ENCODE measurements around the gene DLGAP1. TPM values are rescaled to one million over a fixed set of nuclear protein-coding genes. Genes with fewer than 3 reads are reported as not detected.

DLGAP1 gene
- total and polyA plus RNA-seq, 10 of the 15 experiments (the other 5 are each of a cell fraction or from before 2014, with no cell fraction given) = 0.23 to 27.6 (median 1.9) TPM

DNA sequence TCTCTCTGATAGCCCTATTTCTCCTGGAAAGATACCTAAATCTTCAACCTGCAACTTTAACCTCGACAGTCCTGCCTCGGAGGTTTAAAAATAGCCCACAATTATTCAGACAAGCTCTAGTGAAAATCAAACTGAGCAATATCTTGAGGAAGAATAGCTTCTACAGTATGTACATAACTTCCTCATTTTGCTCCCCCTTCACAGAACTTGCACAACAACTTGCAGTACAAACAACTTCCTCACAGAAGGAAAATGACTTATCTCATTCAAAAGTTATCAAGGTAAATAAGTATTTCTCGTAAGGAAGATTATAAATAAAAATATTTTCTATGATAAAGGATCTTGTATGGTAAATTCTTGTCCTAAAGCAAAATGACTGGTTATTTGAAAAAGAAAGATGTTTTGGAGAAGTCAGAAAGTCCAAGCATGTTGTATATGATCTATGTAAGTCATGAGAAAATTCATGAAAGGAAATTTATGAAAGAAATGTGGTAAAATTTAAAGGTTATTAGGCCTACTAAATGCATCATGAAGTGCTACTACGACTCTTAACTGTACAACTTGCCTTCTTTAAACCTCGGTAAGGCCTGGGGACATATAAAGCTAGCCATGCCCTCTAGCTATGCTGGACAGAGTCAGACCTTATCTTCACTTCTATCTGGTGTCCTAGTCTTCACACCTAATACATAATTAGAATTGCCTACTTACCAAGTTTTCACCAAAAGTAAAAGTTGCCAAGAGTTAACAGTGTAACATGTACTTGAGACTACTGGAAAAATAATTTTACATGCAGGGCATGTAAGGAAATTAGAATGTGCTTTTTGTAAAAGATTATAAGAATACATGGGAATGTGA, 394.5 kb downstream of the DLGAP1 start:
- Histone ChIP-seq H3K27ac (ENCODE audit: control insufficient read depth, insufficient read depth) (no peak overlapping the region), H2AFZ (ENCODE audit: control insufficient read depth, low read depth, low read length) (no peak overlapping the region), H3K4me1 (ENCODE audit: control insufficient read depth, insufficient read depth, low read length) (no peaks in the 10 kb centered on the region), H3K36me3 (ENCODE audit: control insufficient read depth in 2 of 2, insufficient read depth in 2 of 2, low read length in 1 of 2) (no peaks in the 10 kb centered on the region; a peak in 1 of 4 replicates), H3K27me3 (replicated peaks in 1 of 2; ENCODE audit: control insufficient read depth in 2 of 2, insufficient read depth in 2 of 2, low read length in 1 of 2) (no peaks in the 10 kb centered on the region), H4K20me1 (ENCODE audit: control insufficient read depth, insufficient read depth) (no peaks in the 10 kb centered on the region), H3K4me3 (no peak overlapping the region), H3K79me2 (ENCODE audit: control insufficient read depth, insufficient read depth, low read length) (no peaks in the 10 kb centered on the region), H3K9me3 (replicated peaks; ENCODE audit: control insufficient read depth, insufficient read depth, low read length) (peaks cover 1% of the 10 kb centered on the region; the same call in 2 of the 3 replicates), H3K4me2 (ENCODE audit: control insufficient read depth, insufficient read depth) (no peak overlapping the region), H3K9ac (ENCODE audit: control insufficient read depth, insufficient read depth, low read length) (no peak overlapping the region)
- 5% methylated on average over 5 of the region's 5 CpGs for WGBS (ENCODE audit: insufficient coverage, insufficient replicate concordance, low lambda C conversion rate, missing lambda C conversion rate)
- in situ Hi-C loops (cut with MboI) (no loop called here), intact Hi-C loops (cut with micrococcal nuclease; ENCODE audit: unreplicated experiment) (loop anchor here (10.0 kb wide), 1 partner anchor 46 kb away; no protein-coding TSS in a partner anchor)
- TF ChIP-seq SKIL (IDR thresholded peaks at IDR 0.05; ENCODE audit: low read depth, poor library complexity, severe bottlenecking) (no peak), POU2F2 (IDR thresholded peaks at IDR 0.05; ENCODE audit: borderline replicate concordance, low read depth, low read length) (no peak), STAT3 (IDR thresholded peaks at IDR 0.05; ENCODE audit: low read depth, low read length) (no peak), ZNF217 (IDR thresholded peaks at IDR 0.05) (no peak), PBX3 (IDR thresholded peaks at IDR 0.05; ENCODE audit: insufficient replicate concordance, low read depth, low read length) (no peak), SUZ12 (IDR thresholded peaks at IDR 0.05; ENCODE audit: unreplicated experiment) (no peak), RELA (IDR thresholded peaks at IDR 0.05; ENCODE audit: borderline replicate concordance, partially characterized antibody) (no peak), SMAD5 (IDR thresholded peaks at IDR 0.05; ENCODE audit: low read depth) (no peak), JUNB (IDR thresholded peaks at IDR 0.05) (no peak)
- ChIA-PET CTCF (no interaction called here), POLR2A (no interaction called here), RAD21 (ENCODE audit: unreplicated experiment) (no interaction called here), SMC1A (ENCODE audit: uncharacterized antibody, unreplicated experiment) (no interaction called here)
- ATAC-seq (no peak), FAIRE-seq (no peak), DNase-seq (ENCODE audit: low read depth, low spot score) (no peak)
- no TSS peak for BruUV-seq (replicated peaks)
